ENCODE measurements around the gene RNF149. TPM values are rescaled to one million over a fixed set of nuclear protein-coding genes. Genes with fewer than 3 reads are reported as not detected.

Gene RNF149
- total RNA-seq, 3 donors from 2014 or later (not counting 1 experiment from before 2014, with no cell fraction given) = 133 to 151 (median 149) TPM

- Histone ChIP-seq H3K36me3 (ENCODE audit: control insufficient read depth, insufficient read depth, low read length) (peaks cover 4% of the 10 kb centered on the region), H3K4me3 (ENCODE audit: low read length) (peak overlapping the region; percentile 73), H3K4me1 (ENCODE audit: control insufficient read depth, insufficient read depth, low read length) (peaks cover 53% of the 10 kb centered on the region)
Observed at GRCh38 chr2:101307950-101308431, 510 bp downstream of the RNF149 start.

GRCh38 chr2:101307503-101307902 lies 998 bp downstream of the RNF149 start:
- 36% methylated on average over 9 of the region's 9 CpGs for WGBS (ENCODE audit: insufficient coverage)
- H3K4me1 Mint-ChIP-seq = peaks cover 77 to 78% of the 10 kb centered on the region in 2 donors
- DNase-seq = peak in 1 of 2 donors; percentile 18

More at GRCh38 chr2:101307950-101308431, 510 bp downstream of the RNF149 start:
- TF ChIP-seq CTCF (IDR thresholded peaks at IDR 0.05) = no peak
- DNase-seq = peak; percentile 53 to 58
- Mint-ChIP-seq H3K36me3 (no peaks in the 10 kb centered on the region), H3K9me3 (no peaks in the 10 kb centered on the region), H3K4me3 (peak overlapping the region; percentile 99), H3K4me1 (peaks cover 77 to 78% of the 10 kb centered on the region in 2 donors), H3K27me3 (ENCODE audit: low read depth in 2 of 2) (no peaks in the 10 kb centered on the region), H3K27ac (peak overlapping the region; percentile 96 to 98)
- Histone ChIP-seq H3K27ac (ENCODE audit: low read length) (peak overlapping the region; percentile 87), H3K9me3 (ENCODE audit: control insufficient read depth, insufficient read depth, low read length) (no peaks in the 10 kb centered on the region), H3K27me3 (ENCODE audit: control insufficient read depth, insufficient read depth, low read length) (no peaks in the 10 kb centered on the region)
- WGBS (ENCODE audit: insufficient coverage) = under 1% methylated on average over 57 of the region's 57 CpGs
- peak in 2 of 3 donors; percentile 5 to 11 for ATAC-seq
- intact Hi-C loops (cut with micrococcal nuclease) = loop anchor here (1.0 to 10.0 kb wide), 3 partner anchors 55 to 723 kb away; partner anchors contain the start of gene RPL31

GRCh38 chr2:101306410-101306809 lies 2.1 kb downstream of the RNF149 start:
- TF ChIP-seq CTCF (IDR thresholded peaks at IDR 0.05) = no peak
- H3K4me1 Mint-ChIP-seq = peaks cover 77 to 79% of the 10 kb centered on the region in 2 donors

More at GRCh38 chr2:101307503-101307902, 998 bp downstream of the RNF149 start:
- Mint-ChIP-seq H3K27me3 (ENCODE audit: low read depth in 2 of 2) (no peaks in the 10 kb centered on the region), H3K4me3 (peak overlapping the region; percentile 99), H3K36me3 (no peaks in the 10 kb centered on the region), H3K27ac (peak overlapping the region; percentile 96 to 98), H3K9me3 (no peaks in the 10 kb centered on the region)
- peak overlapping the region; percentile 73 for H3K4me3 ChIP-seq (ENCODE audit: low read length)
- peak overlapping the region; percentile 87 for H3K27ac ChIP-seq (ENCODE audit: low read length)
- peaks cover 4% of the 10 kb centered on the region for H3K36me3 ChIP-seq (ENCODE audit: control insufficient read depth, insufficient read depth, low read length)
- intact Hi-C loops (cut with micrococcal nuclease) = loop anchor here (1.0 to 10.0 kb wide), 3 partner anchors 54 to 723 kb away; partner anchors contain the start of gene RPL31
- no peak for ATAC-seq
- H3K9me3 ChIP-seq (ENCODE audit: control insufficient read depth, insufficient read depth, low read length) = no peaks in the 10 kb centered on the region
- H3K27me3 ChIP-seq (ENCODE audit: control insufficient read depth, insufficient read depth, low read length) = no peaks in the 10 kb centered on the region
- peaks cover 54% of the 10 kb centered on the region for H3K4me1 ChIP-seq (ENCODE audit: control insufficient read depth, insufficient read depth, low read length)
- TF ChIP-seq CTCF (IDR thresholded peaks at IDR 0.05) = no peak

More at GRCh38 chr2:101306410-101306809, 2.1 kb downstream of the RNF149 start:
- intact Hi-C loops (cut with micrococcal nuclease) = loop anchor here (10.0 kb wide), 1 partner anchor 722 kb away; no protein-coding TSS in a partner anchor
- DNase-seq (peak; percentile 24 to 40), ATAC-seq (no peak)
- peaks cover 9% of the 10 kb centered on the region for H3K36me3 ChIP-seq (ENCODE audit: control insufficient read depth, insufficient read depth, low read length)
- H3K4me3 ChIP-seq (ENCODE audit: low read length) = peak overlapping the region; percentile 73
- H3K27ac Mint-ChIP-seq = peak overlapping the region; percentile 96 to 98
- H3K9me3 Mint-ChIP-seq = no peaks in the 10 kb centered on the region
- no peaks in the 10 kb centered on the region for H3K27me3 Mint-ChIP-seq (ENCODE audit: low read depth in 2 of 2)
- peak overlapping the region; percentile 87 for H3K27ac ChIP-seq (ENCODE audit: low read length)
- no peaks in the 10 kb centered on the region for H3K27me3 ChIP-seq (ENCODE audit: control insufficient read depth, insufficient read depth, low read length)
- H3K4me1 ChIP-seq (ENCODE audit: control insufficient read depth, insufficient read depth, low read length) = peaks cover 52% of the 10 kb centered on the region
- no peaks in the 10 kb centered on the region for H3K9me3 ChIP-seq (ENCODE audit: control insufficient read depth, insufficient read depth, low read length)
- peak overlapping the region; percentile 99 for H3K4me3 Mint-ChIP-seq
- H3K36me3 Mint-ChIP-seq = no peaks in the 10 kb centered on the region
- WGBS (ENCODE audit: insufficient coverage) = 49% methylated on average over 7 of the region's 7 CpGs

All from natural killer cell (primary cell).